Psoas muscle (tissue), 8 donors: ENCODE data around the gene FNDC1. TPM values are rescaled to one million over a fixed set of nuclear protein-coding genes. Genes with fewer than 3 reads are reported as not detected.

Experiments
- ATAC-seq, 4 donors: fragments of 200-7000 bp; cut with Tn5 transposase; one replicate each; pipeline ENCODE4 v1.9.1; 2020; ENCODE audit warnings: moderate library complexity in 3 of 4, mild to moderate bottlenecking in 2 of 4
- DNase-seq, 2 donors: peaks; one replicate each; pipeline ENCODE4 v3.0.0-alpha.2; 2020
- H3K27ac ChIP-seq: fragments of 200-600 bp; one replicate; pipeline ENCODE4 v1.8.0; 2022
- H3K27me3 ChIP-seq, 3 donors: fragments of 200-600 bp in 1 of 3; one replicate each; pipeline versions ENCODE4 v1.6.1 to v1.8.0; 2013 to 2022; ENCODE audit warnings: low read length in 2 of 3, mild to moderate bottlenecking in 2 of 3, moderate library complexity in 1 of 3; ENCODE audit not compliant: insufficient read depth in 3 of 3
- H3K36me3 ChIP-seq, 2 donors: fragments of 200-600 bp in 1 of 2; one replicate each; pipeline versions ENCODE4 v1.6.1 to v1.8.0; 2013 to 2022; ENCODE audit warnings: low read depth in 1 of 2, mild to moderate bottlenecking in 1 of 2, moderate library complexity in 1 of 2; ENCODE audit not compliant: insufficient read depth in 1 of 2
- H3K4me1 ChIP-seq: fragments of 200-600 bp; one replicate; pipeline ENCODE4 v1.8.0; 2022
- H3K4me3 ChIP-seq: fragments of 200-600 bp; one replicate; pipeline ENCODE4 v1.8.0; 2022; ENCODE audit warnings: mild to moderate bottlenecking
- H3K9me3 ChIP-seq: fragments of 200-600 bp; one replicate; pipeline ENCODE4 v1.8.0; 2022
- CTCF ChIP-seq: fragments of 200-600 bp; IDR thresholded peaks from one replicate; pipeline ENCODE4 v1.8.0; 2022; ENCODE audit warnings: antibody characterized with exemption
- WGBS, 3 donors: extraction: QIAGEN DNeasy Blood & Tissue Kit; methylation state at CpG; one replicate each; pipeline versions ENCODE4 v1.1.6 to v1.1.7; 2013; 5-methylcytosine and 5-hydroxymethylcytosine counted together
- intact Hi-C, 2 donors: fragments of 100-400 bp; cut with DNase I; formaldehyde crosslinking; loops; one replicate each; pipeline versions ENCODE4 v1.11.0 to v1.14.2; 2022
- polyA plus RNA-seq, 3 donors: library from polyadenylated mRNA; stranded (reverse); fragments of 200-250 nt; gene quantifications; one replicate each; pipeline ENCODE4 v1.2.3, GENCODE V29; 2013
- total RNA-seq, 4 donors: library from RNA; stranded (reverse); fragmentation: NEBNext Ultra II Directional in 2 of 4; extraction: Animal tissue kit (Norgen Biotek cat#: 25700) in 2 of 4; gene quantifications; one replicate each; pipeline versions ENCODE4 v1.2.1 to v1.2.4, GENCODE V29; 2021 to 2023
- donor health status: healthy with polysubstance abuse.
- donor health status: DM: no; HTN: no; CAD: no; lungs with moderate emphysema.
- donor health status: Bipolar disorder and iron deficiency.
- donor health status: healthy.
- donor health status: DM: yes; HTN: yes; CAD: no.
- donor health status: DM: no; HTN: no; CAD: no.
- donor health status: DM: no; HTN: no; CAD: no.
- donor health status: DM: yes; HTN: yes; CAD: no.

Gene FNDC1
- total and polyA plus RNA-seq, 7 donors: 0.06 to 0.99 (median 0.29) TPM

DNA sequence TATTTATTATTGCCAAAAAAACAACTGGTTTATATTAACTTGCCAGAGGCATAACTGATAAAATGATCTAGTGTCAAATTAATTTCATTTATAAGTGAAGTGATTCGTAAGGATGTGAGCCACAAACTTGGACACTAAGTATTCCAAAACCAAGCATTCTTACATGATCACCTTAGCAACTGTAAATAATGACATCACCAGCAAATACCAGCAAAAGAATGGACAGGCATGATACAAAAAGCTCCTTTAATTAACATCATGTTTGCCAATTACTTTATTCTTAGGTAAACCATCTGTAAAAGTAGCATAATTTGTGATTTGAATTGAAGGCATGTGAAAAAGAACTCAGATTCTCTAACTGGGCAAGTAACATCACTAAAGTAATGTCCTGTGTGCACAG lies 17.2 kb upstream of the FNDC1 start:
- Histone ChIP-seq H3K27ac (no peak overlapping the region), H3K27me3 (no peaks in the 10 kb centered on the region), H3K4me3 (no peak overlapping the region), H3K9me3 (peaks cover 9% of the 10 kb centered on the region), H3K4me1 (no peaks in the 10 kb centered on the region), H3K36me3 (no peaks in the 10 kb centered on the region)
- DNase-seq (no peak), ATAC-seq (no peak)
- intact Hi-C loops: no loop called here
- TF ChIP-seq CTCF: no peak
- WGBS, 3 donors: 31 to 65% (median 38%) methylated on average over 1 of the region's 1 CpG

GRCh38 chr6:159152782-159153181 lies 16.4 kb upstream of the FNDC1 start:
- no peaks in the 10 kb centered on the region for H3K36me3 ChIP-seq

GRCh38 chr6:159155679-159156078 lies 13.5 kb upstream of the FNDC1 start:
- TF ChIP-seq CTCF: no peak
- WGBS, 3 donors: 62 to 75% (median 71%) methylated on average over 2 of the region's 2 CpGs
- no peaks in the 10 kb centered on the region for H3K4me1 ChIP-seq
- no peak for DNase-seq
- intact Hi-C loops: no loop called here
- no peak overlapping the region for H3K4me3 ChIP-seq
- H3K36me3 ChIP-seq: no peaks in the 10 kb centered on the region
- H3K27ac ChIP-seq: no peak overlapping the region
- H3K27me3 ChIP-seq: peaks cover 0 to 3% (median 0%) of the 10 kb centered on the region in 3 donors
- H3K9me3 ChIP-seq: peaks cover 9% of the 10 kb centered on the region
- no peak for ATAC-seq

More at GRCh38 chr6:159152782-159153181, 16.4 kb upstream of the FNDC1 start:
- 15 to 20% (median 19%) methylated on average over 2 of the region's 2 CpGs for WGBS, 3 donors
- no peaks in the 10 kb centered on the region for H3K4me1 ChIP-seq
- intact Hi-C loops: no loop called here
- no peak overlapping the region for H3K27ac ChIP-seq
- ATAC-seq: no peak
- TF ChIP-seq CTCF: no peak
- DNase-seq: no peak
- no peak overlapping the region for H3K4me3 ChIP-seq
- no peaks in the 10 kb centered on the region for H3K27me3 ChIP-seq
- peaks cover 9% of the 10 kb centered on the region for H3K9me3 ChIP-seq

DNA sequence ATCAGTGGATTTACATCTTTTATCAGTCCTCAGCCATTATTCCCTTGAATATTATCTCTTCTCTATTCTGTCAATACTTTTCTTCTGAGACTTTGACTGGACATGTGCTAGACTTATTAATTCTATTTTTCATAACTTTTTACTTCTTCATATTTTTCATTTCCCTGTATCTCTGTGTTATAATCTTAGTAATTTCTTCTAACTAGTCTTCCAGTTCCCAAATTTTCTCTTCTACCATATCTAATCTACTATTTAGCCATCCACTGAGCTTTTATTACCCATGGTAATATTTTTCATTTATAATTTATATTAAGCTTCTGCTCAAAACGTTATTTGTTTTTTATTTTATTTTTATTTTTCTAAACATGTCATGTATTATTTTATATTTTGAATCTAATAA lies 13.1 kb upstream of the FNDC1 start:
- WGBS, 3 donors: 41 to 47% (median 46%) methylated on average over 1 of the region's 1 CpG
- H3K9me3 ChIP-seq: peaks cover 9% of the 10 kb centered on the region
- H3K27me3 ChIP-seq: peaks cover 0 to 5% (median 0%) of the 10 kb centered on the region in 3 donors
- DNase-seq: no peak
- H3K36me3 ChIP-seq: no peaks in the 10 kb centered on the region
- intact Hi-C loops: no loop called here
- ATAC-seq: no peak
- TF ChIP-seq CTCF: no peak
- no peaks in the 10 kb centered on the region for H3K4me1 ChIP-seq
- no peak overlapping the region for H3K4me3 ChIP-seq
- no peak overlapping the region for H3K27ac ChIP-seq

DNA sequence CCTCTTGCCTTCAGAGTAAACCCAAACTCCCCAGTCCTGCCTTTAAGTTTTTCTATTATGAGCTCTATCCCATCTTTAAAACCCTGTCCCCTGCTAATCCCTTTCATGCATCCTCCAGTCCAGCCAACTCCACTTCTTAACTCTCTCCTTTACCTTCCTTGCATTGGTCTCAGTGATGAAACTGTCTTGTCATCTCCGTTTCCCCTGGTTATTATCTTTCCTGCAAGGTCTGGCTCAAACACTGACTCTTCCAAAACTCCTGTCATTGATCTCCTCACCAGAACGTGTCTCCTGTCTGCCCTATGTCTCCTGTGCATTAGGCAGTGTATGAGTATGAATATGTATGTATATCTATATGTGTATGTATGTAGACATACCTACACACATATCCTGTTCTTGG lies 11.8 kb upstream of the FNDC1 start:
- 63 to 71% (median 65%) methylated on average over 2 of the region's 2 CpGs for WGBS, 3 donors
- no peak for ATAC-seq
- no peaks in the 10 kb centered on the region for H3K4me1 ChIP-seq
- DNase-seq: no peak
- H3K27ac ChIP-seq: no peak overlapping the region
- H3K27me3 ChIP-seq: peaks cover 0 to 5% (median 0%) of the 10 kb centered on the region in 3 donors
- no peaks in the 10 kb centered on the region for H3K36me3 ChIP-seq
- peaks cover 9% of the 10 kb centered on the region for H3K9me3 ChIP-seq
- H3K4me3 ChIP-seq: no peak overlapping the region
- intact Hi-C loops: no loop called here
- no peak for TF ChIP-seq CTCF
